ENCODE data around the gene PUS10.
"Not testable (repeated sequence)": the region's sequence is repeated elsewhere in the genome, so short reads cannot be mapped to it uniquely, and the experiment has no call there.

GRCh38 chr2:60901296-60901695, 116.8 kb downstream of the PUS10 start:
- TF ChIP-seq EZH2phosphoT487 (IDR thresholded peaks at IDR 0.05; ENCODE audit: insufficient read depth, low read depth); EZH2 (IDR thresholded peaks at IDR 0.05; ENCODE audit: insufficient read depth, poor library complexity, severe bottlenecking): not testable (repeated sequence)
